ENCODE results near the gene HECTD2.

The HECTD2 gene

DNA sequence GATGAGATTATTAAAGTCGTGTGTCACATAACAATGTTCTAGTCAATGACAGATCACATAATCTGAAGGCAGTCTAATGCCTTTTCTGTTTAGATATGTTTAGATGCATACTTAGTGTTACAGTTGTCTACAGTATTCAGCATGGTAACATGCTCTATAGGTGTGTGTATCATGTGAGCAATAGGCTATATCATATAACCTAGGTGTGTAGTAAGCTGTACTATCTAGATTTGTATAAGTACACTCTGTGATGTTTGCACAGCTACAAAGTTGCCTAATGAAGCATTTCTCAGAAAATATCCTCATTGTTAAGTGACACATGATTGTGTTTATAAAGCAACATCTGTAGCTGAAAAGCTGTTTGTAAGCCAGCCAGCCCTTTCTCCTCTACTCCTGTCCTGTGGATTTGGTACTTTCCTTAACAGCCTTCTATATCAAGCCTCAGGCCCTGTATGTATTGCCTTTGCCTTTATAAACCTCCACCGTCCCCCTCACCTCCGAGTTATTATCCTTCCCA lies 6.3 kb downstream of the HECTD2 start:
- TF ChIP-seq ESRRG (CRISPR knock-in tag; IDR thresholded peaks at IDR 0.05) (no peak), OSR1 (CRISPR knock-in tag; IDR thresholded peaks at IDR 0.05) (no peak), ZFP3 (CRISPR knock-in tag; IDR thresholded peaks at IDR 0.05) (no peak)
- TF ChIP-seq, protein P1, sequence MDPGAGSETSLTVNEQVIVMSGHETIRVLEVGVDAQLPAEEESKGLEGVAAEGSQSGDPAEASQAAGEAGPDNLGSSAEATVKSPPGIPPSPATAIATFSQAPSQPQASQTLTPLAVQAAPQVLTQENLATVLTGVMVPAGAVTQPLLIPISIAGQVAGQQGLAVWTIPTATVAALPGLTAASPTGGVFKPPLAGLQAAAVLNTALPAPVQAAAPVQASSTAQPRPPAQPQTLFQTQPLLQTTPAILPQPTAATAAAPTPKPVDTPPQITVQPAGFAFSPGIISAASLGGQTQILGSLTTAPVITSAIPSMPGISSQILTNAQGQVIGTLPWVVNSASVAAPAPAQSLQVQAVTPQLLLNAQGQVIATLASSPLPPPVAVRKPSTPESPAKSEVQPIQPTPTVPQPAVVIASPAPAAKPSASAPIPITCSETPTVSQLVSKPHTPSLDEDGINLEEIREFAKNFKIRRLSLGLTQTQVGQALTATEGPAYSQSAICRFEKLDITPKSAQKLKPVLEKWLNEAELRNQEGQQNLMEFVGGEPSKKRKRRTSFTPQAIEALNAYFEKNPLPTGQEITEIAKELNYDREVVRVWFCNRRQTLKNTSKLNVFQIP (CRISPR knock-in tag; IDR thresholded peaks at IDR 0.05; ENCODE audit: borderline replicate concordance, low read depth): no peak
- TF ChIP-seq, protein P2, sequence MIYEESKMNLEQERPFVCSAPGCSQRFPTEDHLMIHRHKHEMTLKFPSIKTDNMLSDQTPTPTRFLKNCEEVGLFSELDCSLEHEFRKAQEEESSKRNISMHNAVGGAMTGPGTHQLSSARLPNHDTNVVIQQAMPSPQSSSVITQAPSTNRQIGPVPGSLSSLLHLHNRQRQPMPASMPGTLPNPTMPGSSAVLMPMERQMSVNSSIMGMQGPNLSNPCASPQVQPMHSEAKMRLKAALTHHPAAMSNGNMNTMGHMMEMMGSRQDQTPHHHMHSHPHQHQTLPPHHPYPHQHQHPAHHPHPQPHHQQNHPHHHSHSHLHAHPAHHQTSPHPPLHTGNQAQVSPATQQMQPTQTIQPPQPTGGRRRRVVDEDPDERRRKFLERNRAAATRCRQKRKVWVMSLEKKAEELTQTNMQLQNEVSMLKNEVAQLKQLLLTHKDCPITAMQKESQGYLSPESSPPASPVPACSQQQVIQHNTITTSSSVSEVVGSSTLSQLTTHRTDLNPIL (CRISPR knock-in tag; IDR thresholded peaks at IDR 0.05; ENCODE audit: low read depth): no peak
- no peak for ATAC-seq

DNA sequence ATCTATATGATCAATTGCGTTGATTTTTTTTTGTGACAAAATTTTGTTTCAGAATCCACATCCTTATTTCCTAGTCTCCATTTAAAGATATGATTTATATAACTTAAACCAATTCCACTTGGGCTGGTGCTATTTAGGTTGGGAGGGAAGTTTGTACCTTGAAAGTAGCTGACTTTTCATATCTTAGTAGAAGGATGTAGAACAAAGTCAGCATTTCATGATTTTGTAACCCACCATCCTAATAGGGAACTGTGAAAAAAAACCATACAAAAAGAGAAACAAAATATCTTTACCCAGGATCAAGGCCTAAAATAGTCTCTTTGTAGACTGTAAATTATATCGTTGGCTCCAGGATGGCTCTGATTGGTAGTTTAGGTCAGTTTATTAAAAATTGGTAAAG lies 8.3 kb downstream of the HECTD2 start:
- TF ChIP-seq PPARA (CRISPR knock-in tag; IDR thresholded peaks at IDR 0.05; ENCODE audit: borderline replicate concordance) (no peak), TCF4 (CRISPR knock-in tag; IDR thresholded peaks at IDR 0.05; ENCODE audit: borderline replicate concordance) (no peak), RARB (CRISPR knock-in tag; IDR thresholded peaks at IDR 0.05) (no peak), ZFP30 (CRISPR knock-in tag; IDR thresholded peaks at IDR 0.05) (no peak), ESRRG (CRISPR knock-in tag; IDR thresholded peaks at IDR 0.05) (no peak)
- no peak for ATAC-seq

DNA sequence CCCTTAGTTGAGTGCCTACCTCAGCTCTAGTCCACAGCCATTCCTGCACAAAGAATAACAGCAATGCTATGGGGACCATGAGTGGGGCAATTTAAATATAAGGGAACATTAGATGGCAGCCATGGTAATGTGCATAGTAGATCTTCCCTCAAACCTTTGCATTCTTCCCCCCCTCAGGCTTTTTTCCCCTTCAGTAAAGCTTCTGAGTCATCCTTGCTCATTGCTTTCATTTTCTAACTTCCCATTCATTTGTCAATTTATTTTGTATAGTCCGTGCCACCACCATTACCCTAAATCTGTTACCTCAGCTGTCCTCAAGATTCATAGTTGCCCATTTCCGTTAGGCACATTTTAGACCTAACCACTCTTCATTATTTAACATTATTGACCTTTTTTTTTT lies 10.7 kb downstream of the HECTD2 start:
- TF ChIP-seq BACH2 (CRISPR knock-in tag; IDR thresholded peaks at IDR 0.05; ENCODE audit: borderline replicate concordance) (no peak), TOX (CRISPR knock-in tag; IDR thresholded peaks at IDR 0.05; ENCODE audit: borderline replicate concordance) (no peak), ZC3H10 (CRISPR knock-in tag; IDR thresholded peaks at IDR 0.05) (no peak), TCF4 (CRISPR knock-in tag; IDR thresholded peaks at IDR 0.05; ENCODE audit: borderline replicate concordance) (no peak), ESRRG (CRISPR knock-in tag; IDR thresholded peaks at IDR 0.05) (no peak)
- TF ChIP-seq, protein P2 (CRISPR knock-in tag; IDR thresholded peaks at IDR 0.05; ENCODE audit: low read depth): no peak
- TF ChIP-seq, protein P1 (CRISPR knock-in tag; IDR thresholded peaks at IDR 0.05; ENCODE audit: borderline replicate concordance, low read depth): no peak
- peak; percentile 74 for ATAC-seq

DNA sequence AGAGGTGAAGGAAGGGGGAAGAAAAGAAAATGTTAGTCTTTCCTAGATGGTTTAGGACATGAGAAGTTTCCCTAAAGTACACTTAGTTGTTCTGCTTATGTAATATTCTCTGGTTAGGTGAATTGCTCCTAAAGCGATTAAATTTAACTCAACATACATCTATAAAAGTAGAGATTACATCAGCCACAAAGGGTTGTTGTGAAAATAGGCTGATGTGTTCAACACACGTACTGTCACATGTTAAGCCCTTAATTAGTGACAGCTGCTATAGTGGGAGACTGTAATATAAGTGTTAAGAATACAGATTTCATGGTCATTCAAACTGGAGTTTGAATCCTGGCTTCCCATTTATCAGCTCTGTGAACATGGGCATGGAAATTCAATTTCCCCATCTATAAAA lies 12.8 kb downstream of the HECTD2 start:
- no peak for ATAC-seq
- TF ChIP-seq TOX (CRISPR knock-in tag; IDR thresholded peaks at IDR 0.05; ENCODE audit: borderline replicate concordance) (no peak), ZNF8 (CRISPR knock-in tag; IDR thresholded peaks at IDR 0.05) (no peak), ARNTL (CRISPR knock-in tag; IDR thresholded peaks at IDR 0.05; ENCODE audit: borderline replicate concordance, low read depth) (no peak), BACH2 (CRISPR knock-in tag; IDR thresholded peaks at IDR 0.05; ENCODE audit: borderline replicate concordance) (no peak), OSR1 (CRISPR knock-in tag; IDR thresholded peaks at IDR 0.05) (no peak), ZC3H10 (CRISPR knock-in tag; IDR thresholded peaks at IDR 0.05) (no peak), ZNF565 (CRISPR knock-in tag; conservative IDR thresholded peaks at IDR 0.05; ENCODE audit: low read depth) (no peak), RARB (CRISPR knock-in tag; IDR thresholded peaks at IDR 0.05) (no peak), ZFP3 (CRISPR knock-in tag; IDR thresholded peaks at IDR 0.05) (no peak)
- TF ChIP-seq, protein P1 (CRISPR knock-in tag; IDR thresholded peaks at IDR 0.05; ENCODE audit: borderline replicate concordance, low read depth): no peak

DNA sequence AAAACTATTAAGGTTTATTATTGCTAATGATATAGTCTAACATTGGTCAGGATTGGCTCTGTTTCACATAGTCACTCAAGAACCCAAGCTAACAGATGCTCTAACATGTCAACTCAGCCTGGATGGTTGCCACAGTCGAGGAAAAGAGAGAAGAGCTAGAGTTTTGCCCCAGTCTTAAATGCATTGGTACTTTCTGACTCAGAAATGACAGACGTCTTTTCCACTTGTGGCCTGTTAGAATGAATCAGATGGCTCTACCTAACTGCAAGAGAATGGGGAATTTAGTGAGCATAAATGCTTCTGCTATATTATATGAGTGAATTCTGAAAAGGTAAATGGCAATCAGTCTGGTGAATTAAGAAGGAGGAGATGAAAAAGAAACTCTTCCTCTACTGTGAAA lies 13.9 kb downstream of the HECTD2 start:
- no peak for ATAC-seq
- TF ChIP-seq ZFP30 (CRISPR knock-in tag; IDR thresholded peaks at IDR 0.05) (no peak), ZFP3 (CRISPR knock-in tag; IDR thresholded peaks at IDR 0.05) (no peak), SNAI2 (CRISPR knock-in tag; IDR thresholded peaks at IDR 0.05) (no peak), ESRRG (CRISPR knock-in tag; IDR thresholded peaks at IDR 0.05) (no peak), ZC3H10 (CRISPR knock-in tag; IDR thresholded peaks at IDR 0.05) (no peak), CSDC2 (CRISPR knock-in tag; IDR thresholded peaks at IDR 0.05) (no peak), TCF4 (CRISPR knock-in tag; IDR thresholded peaks at IDR 0.05; ENCODE audit: borderline replicate concordance) (no peak), TOX (CRISPR knock-in tag; IDR thresholded peaks at IDR 0.05; ENCODE audit: borderline replicate concordance) (no peak), ARNTL (CRISPR knock-in tag; IDR thresholded peaks at IDR 0.05; ENCODE audit: borderline replicate concordance, low read depth) (no peak), RARB (CRISPR knock-in tag; IDR thresholded peaks at IDR 0.05) (no peak), ISL1 (CRISPR knock-in tag; IDR thresholded peaks at IDR 0.05) (no peak), ZNF8 (CRISPR knock-in tag; IDR thresholded peaks at IDR 0.05) (no peak)
- TF ChIP-seq, protein P3, sequence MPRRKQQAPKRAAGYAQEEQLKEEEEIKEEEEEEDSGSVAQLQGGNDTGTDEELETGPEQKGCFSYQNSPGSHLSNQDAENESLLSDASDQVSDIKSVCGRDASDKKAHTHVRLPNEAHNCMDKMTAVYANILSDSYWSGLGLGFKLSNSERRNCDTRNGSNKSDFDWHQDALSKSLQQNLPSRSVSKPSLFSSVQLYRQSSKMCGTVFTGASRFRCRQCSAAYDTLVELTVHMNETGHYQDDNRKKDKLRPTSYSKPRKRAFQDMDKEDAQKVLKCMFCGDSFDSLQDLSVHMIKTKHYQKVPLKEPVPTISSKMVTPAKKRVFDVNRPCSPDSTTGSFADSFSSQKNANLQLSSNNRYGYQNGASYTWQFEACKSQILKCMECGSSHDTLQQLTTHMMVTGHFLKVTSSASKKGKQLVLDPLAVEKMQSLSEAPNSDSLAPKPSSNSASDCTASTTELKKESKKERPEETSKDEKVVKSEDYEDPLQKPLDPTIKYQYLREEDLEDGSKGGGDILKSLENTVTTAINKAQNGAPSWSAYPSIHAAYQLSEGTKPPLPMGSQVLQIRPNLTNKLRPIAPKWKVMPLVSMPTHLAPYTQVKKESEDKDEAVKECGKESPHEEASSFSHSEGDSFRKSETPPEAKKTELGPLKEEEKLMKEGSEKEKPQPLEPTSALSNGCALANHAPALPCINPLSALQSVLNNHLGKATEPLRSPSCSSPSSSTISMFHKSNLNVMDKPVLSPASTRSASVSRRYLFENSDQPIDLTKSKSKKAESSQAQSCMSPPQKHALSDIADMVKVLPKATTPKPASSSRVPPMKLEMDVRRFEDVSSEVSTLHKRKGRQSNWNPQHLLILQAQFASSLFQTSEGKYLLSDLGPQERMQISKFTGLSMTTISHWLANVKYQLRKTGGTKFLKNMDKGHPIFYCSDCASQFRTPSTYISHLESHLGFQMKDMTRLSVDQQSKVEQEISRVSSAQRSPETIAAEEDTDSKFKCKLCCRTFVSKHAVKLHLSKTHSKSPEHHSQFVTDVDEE (CRISPR knock-in tag; IDR thresholded peaks at IDR 0.05): no peak
- TF ChIP-seq, protein P2 (CRISPR knock-in tag; IDR thresholded peaks at IDR 0.05; ENCODE audit: low read depth): no peak
